WTC11 (cell line): ENCODE data around the gene NAA80. TPM values are rescaled to one million over a fixed set of nuclear protein-coding genes. Genes with fewer than 3 reads are reported as not detected.

ENCODE experiments used
- ATAC-seq: fragments of 200-7000 bp; cut with Tn5 transposase; 2 replicates; pipeline ENCODE4 v1.10.0; 2021; ENCODE audit warnings: mild to moderate bottlenecking, moderate library complexity
- CTCF ChIA-PET: fragments of 300-600 bp; sonication (Branson Sonifier 250); formaldehyde crosslinking; loops from one replicate; lab custom pipeline; 2021; ENCODE audit warnings: antibody characterized with exemption; lab: Charles Lee
- POLR2A ChIA-PET: fragments of 350-600 bp; sonication (Branson Sonifier 250); formaldehyde crosslinking; loops from one replicate; lab custom pipeline; 2021; ENCODE audit warnings: antibody characterized with exemption; lab: Charles Lee
- DNase-seq: peaks from one replicate; pipeline ENCODE4 v3.0.0; 2021; ENCODE audit warnings: low spot score
- H3K27ac Mint-ChIP-seq: 2 replicates; pipeline ENCODE4 v1.8.0; 2021; ENCODE audit warnings: mixed read lengths
- H3K27me3 Mint-ChIP-seq: 2 replicates; pipeline ENCODE4 v1.8.0; 2021; ENCODE audit warnings: low read depth, mild to moderate bottlenecking, moderate library complexity, mixed read lengths
- H3K36me3 Mint-ChIP-seq: 2 replicates; pipeline ENCODE4 v1.8.0; 2021; ENCODE audit warnings: mixed read lengths
- H3K4me1 Mint-ChIP-seq: 2 replicates; pipeline ENCODE4 v1.8.0; 2022; ENCODE audit warnings: mixed read lengths
- H3K4me3 Mint-ChIP-seq: 2 replicates; pipeline ENCODE4 v1.8.0; 2021; ENCODE audit warnings: mild to moderate bottlenecking, moderate library complexity, mixed read lengths
- H3K9me3 Mint-ChIP-seq: 2 replicates; pipeline ENCODE4 v1.8.0; 2021; ENCODE audit warnings: mixed read lengths
- AFF4 ChIP-seq: sonication (generic); formaldehyde crosslinking; IDR thresholded peaks from 2 replicates; pipeline ENCODE4 v1.8.1; 2023; ENCODE audit warnings: mild to moderate bottlenecking, missing genetic modification reagents, borderline replicate concordance
- ATF2 ChIP-seq: sonication (generic); formaldehyde crosslinking; IDR thresholded peaks from 2 replicates; pipeline ENCODE4 v1.8.1; 2022; ENCODE audit warnings: low read depth, missing genetic modification reagents, borderline replicate concordance
- CBFB ChIP-seq: sonication (generic); formaldehyde crosslinking; IDR thresholded peaks from 2 replicates; pipeline ENCODE4 v1.8.1; 2022; ENCODE audit warnings: mild to moderate bottlenecking, low read depth, missing genetic modification reagents
- ELF4 ChIP-seq: sonication (generic); formaldehyde crosslinking; IDR thresholded peaks from 2 replicates; pipeline ENCODE4 v1.8.1; 2022; ENCODE audit warnings: low read depth, mild to moderate bottlenecking, moderate library complexity, missing genetic modification reagents
- ETV6 ChIP-seq: sonication (generic); formaldehyde crosslinking; IDR thresholded peaks from 2 replicates; pipeline ENCODE4 v1.8.1; 2022; ENCODE audit warnings: mild to moderate bottlenecking, missing genetic modification reagents
- FOXP1 ChIP-seq: sonication (generic); formaldehyde crosslinking; IDR thresholded peaks from 2 replicates; pipeline ENCODE4 v1.8.0; 2022; ENCODE audit warnings: missing genetic modification reagents, mild to moderate bottlenecking, moderate library complexity, borderline replicate concordance
- HMGA2 ChIP-seq: fragments of 250-450 bp; sonication (Bioruptor Pico); IDR thresholded peaks from 2 replicates; pipeline ENCODE4 v1.4.0; 2021; ENCODE audit warnings: mild to moderate bottlenecking, moderate library complexity
- JAZF1 ChIP-seq: fragments of 250-450 bp; sonication (Bioruptor Pico); IDR thresholded peaks from 2 replicates; pipeline ENCODE4 v1.9.0; 2021; ENCODE audit warnings: moderate library complexity, mild to moderate bottlenecking, inconsistent platforms
- MAX ChIP-seq: sonication (generic); formaldehyde crosslinking; IDR thresholded peaks from 2 replicates; pipeline ENCODE4 v1.8.0; 2022; ENCODE audit warnings: mild to moderate bottlenecking, missing genetic modification reagents
- NR3C1 ChIP-seq: sonication (generic); formaldehyde crosslinking; conservative IDR thresholded peaks from 2 replicates; pipeline ENCODE4 v1.8.1; 2023; ENCODE audit warnings: low read depth, mild to moderate bottlenecking, missing genetic modification reagents
- SMAD4 ChIP-seq: sonication (generic); formaldehyde crosslinking; IDR thresholded peaks from 2 replicates; pipeline ENCODE4 v1.8.0; 2022; ENCODE audit warnings: mild to moderate bottlenecking, missing genetic modification reagents
- SOX15 ChIP-seq: fragments of 250-450 bp; sonication (Bioruptor Pico); IDR thresholded peaks from 2 replicates; pipeline ENCODE4 v1.9.0; 2021; ENCODE audit warnings: mild to moderate bottlenecking
- SP1 ChIP-seq: sonication (generic); formaldehyde crosslinking; conservative IDR thresholded peaks from 2 replicates; pipeline ENCODE4 v1.8.1; 2022; ENCODE audit warnings: missing genetic modification reagents
- TEAD4 ChIP-seq: sonication (generic); formaldehyde crosslinking; IDR thresholded peaks from 2 replicates; pipeline ENCODE4 v1.8.0; 2022; ENCODE audit warnings: mild to moderate bottlenecking, missing genetic modification reagents
- ZBTB21 ChIP-seq: sonication (generic); formaldehyde crosslinking; IDR thresholded peaks from 2 replicates; pipeline ENCODE4 v1.8.1; 2023; ENCODE audit warnings: mild to moderate bottlenecking, missing genetic modification reagents, borderline replicate concordance
- ZMAT4 ChIP-seq: fragments of 250-450 bp; sonication (Bioruptor Pico); IDR thresholded peaks from 2 replicates; pipeline ENCODE4 v1.9.0; 2021; ENCODE audit warnings: mild to moderate bottlenecking
- ZNF317 ChIP-seq: sonication (generic); formaldehyde crosslinking; IDR thresholded peaks from 2 replicates; pipeline ENCODE4 v1.8.1; 2023; ENCODE audit warnings: low read depth, mild to moderate bottlenecking, moderate library complexity, missing genetic modification reagents, borderline replicate concordance
- ZNF423 ChIP-seq: fragments of 250-450 bp; sonication (Bioruptor Pico); IDR thresholded peaks from 2 replicates; pipeline ENCODE4 v2.1.2; 2022; ENCODE audit warnings: mild to moderate bottlenecking, moderate library complexity
- total RNA-seq: library from RNA; stranded (reverse); gene quantifications from 3 replicates; pipeline ENCODE4 v1.2.3, GENCODE V29; 2021
- TF ChIP-seq, protein P1 (sequence below): sonication (generic); formaldehyde crosslinking; IDR thresholded peaks from 2 replicates; pipeline ENCODE4 v1.8.1; 2022; ENCODE audit warnings: mild to moderate bottlenecking, missing genetic modification reagents, moderate library complexity, borderline replicate concordance
- TF ChIP-seq, protein P2 (sequence below): sonication (generic); formaldehyde crosslinking; IDR thresholded peaks from 2 replicates; pipeline ENCODE4 v1.8.0; 2023; ENCODE audit warnings: mild to moderate bottlenecking, missing genetic modification reagents
- TF ChIP-seq, protein P3 (sequence below): fragments of 250-450 bp; sonication (Bioruptor Pico); IDR thresholded peaks from 2 replicates; pipeline ENCODE4 v1.8.0; 2021; ENCODE audit warnings: mild to moderate bottlenecking

The NAA80 gene
- total RNA-seq, 1 experiment from 2014 or later, result 17.3 TPM

DNA sequence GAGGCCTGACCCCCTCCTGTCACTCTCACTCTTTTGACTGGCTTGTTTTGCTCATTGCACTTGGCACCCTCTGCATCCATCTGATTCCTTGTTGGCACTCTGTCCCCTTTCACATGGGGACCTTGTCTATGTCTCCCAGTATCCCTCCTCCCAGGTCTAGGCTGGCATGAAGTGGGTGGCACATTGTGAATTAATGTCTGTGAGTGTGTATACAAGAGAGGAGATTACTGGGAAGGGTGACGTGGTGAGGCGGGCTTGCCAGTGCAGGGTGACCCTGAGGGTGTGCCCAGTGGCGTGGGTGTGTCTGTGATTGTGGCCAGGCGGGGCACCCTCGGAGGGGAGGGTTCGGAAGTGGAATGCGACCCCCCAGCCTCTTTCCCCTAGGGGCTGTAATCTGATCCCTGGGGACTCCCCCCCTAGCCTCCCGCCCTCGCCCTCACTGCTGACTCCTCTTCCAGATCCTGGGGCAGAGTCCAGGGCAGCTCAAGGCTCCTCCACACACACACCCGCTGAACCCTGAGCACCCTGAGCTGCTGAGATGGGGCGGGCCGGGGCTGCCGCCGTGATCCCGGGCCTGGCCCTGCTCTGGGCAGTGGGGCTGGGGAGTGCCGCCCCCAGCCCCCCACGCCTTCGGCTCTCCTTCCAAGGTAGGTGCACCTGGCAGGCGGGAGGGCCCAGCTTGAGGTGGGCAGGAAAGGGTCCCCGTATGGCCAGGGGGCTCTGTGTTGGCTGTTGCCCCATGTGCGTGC lies 30.3 kb downstream of the NAA80 start, which contains the start of gene SEMA3B:
Gene SEMA3B, plus strand, starts transcription at position 445 of the 749 bp plus-strand sequence. Its CDS starts 94 bp downstream, at position 539.
- TF ChIP-seq, protein P1, sequence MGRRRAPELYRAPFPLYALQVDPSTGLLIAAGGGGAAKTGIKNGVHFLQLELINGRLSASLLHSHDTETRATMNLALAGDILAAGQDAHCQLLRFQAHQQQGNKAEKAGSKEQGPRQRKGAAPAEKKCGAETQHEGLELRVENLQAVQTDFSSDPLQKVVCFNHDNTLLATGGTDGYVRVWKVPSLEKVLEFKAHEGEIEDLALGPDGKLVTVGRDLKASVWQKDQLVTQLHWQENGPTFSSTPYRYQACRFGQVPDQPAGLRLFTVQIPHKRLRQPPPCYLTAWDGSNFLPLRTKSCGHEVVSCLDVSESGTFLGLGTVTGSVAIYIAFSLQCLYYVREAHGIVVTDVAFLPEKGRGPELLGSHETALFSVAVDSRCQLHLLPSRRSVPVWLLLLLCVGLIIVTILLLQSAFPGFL, result no peak
- TF ChIP-seq ELF4, result no peak
- TF ChIP-seq TEAD4 (CRISPR knock-in tag), result no peak
- TF ChIP-seq ZNF317 (CRISPR knock-in tag), result no peak
- TF ChIP-seq, protein P2, sequence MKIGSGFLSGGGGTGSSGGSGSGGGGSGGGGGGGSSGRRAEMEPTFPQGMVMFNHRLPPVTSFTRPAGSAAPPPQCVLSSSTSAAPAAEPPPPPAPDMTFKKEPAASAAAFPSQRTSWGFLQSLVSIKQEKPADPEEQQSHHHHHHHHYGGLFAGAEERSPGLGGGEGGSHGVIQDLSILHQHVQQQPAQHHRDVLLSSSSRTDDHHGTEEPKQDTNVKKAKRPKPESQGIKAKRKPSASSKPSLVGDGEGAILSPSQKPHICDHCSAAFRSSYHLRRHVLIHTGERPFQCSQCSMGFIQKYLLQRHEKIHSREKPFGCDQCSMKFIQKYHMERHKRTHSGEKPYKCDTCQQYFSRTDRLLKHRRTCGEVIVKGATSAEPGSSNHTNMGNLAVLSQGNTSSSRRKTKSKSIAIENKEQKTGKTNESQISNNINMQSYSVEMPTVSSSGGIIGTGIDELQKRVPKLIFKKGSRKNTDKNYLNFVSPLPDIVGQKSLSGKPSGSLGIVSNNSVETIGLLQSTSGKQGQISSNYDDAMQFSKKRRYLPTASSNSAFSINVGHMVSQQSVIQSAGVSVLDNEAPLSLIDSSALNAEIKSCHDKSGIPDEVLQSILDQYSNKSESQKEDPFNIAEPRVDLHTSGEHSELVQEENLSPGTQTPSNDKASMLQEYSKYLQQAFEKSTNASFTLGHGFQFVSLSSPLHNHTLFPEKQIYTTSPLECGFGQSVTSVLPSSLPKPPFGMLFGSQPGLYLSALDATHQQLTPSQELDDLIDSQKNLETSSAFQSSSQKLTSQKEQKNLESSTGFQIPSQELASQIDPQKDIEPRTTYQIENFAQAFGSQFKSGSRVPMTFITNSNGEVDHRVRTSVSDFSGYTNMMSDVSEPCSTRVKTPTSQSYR (CRISPR knock-in tag), result no peak
- no peak for TF ChIP-seq MAX (CRISPR knock-in tag)
- 0 out of 2 replicates have a peak, but pooled peaks have one; percentile 28 for TF ChIP-seq FOXP1
- TF ChIP-seq HMGA2 (CRISPR knock-in tag), result no peak
- TF ChIP-seq, protein P3, sequence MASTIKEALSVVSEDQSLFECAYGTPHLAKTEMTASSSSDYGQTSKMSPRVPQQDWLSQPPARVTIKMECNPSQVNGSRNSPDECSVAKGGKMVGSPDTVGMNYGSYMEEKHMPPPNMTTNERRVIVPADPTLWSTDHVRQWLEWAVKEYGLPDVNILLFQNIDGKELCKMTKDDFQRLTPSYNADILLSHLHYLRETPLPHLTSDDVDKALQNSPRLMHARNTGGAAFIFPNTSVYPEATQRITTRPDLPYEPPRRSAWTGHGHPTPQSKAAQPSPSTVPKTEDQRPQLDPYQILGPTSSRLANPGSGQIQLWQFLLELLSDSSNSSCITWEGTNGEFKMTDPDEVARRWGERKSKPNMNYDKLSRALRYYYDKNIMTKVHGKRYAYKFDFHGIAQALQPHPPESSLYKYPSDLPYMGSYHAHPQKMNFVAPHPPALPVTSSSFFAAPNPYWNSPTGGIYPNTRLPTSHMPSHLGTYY (CRISPR knock-in tag), result no peak
- peaks cover 11% of the 10 kb centered on the region for H3K27me3 Mint-ChIP-seq
- no peak within 1 kb of the TSS for H3K4me3 Mint-ChIP-seq
- no peak for ATAC-seq
- peaks cover 49% of the 10 kb centered on the region for H3K4me1 Mint-ChIP-seq
- H3K36me3 Mint-ChIP-seq, result no peaks in the 10 kb centered on the region
- no peak for DNase-seq
- ChIA-PET POLR2A (interaction anchor here (1.0 to 1.5 kb wide), 3 partner anchors 9 to 74 kb away, joined by 4 to 5 read pairs (median 4); no protein-coding TSS in a partner anchor), CTCF (interaction anchor here (0.5 to 12.5 kb wide), 7 partner anchors 9 to 75 kb away, joined by 3 to 145 read pairs (median 4); partner anchors contain the start of gene GNAT1)
- no peaks in the 10 kb centered on the region for H3K9me3 Mint-ChIP-seq
- H3K27ac Mint-ChIP-seq, result no peak within 1 kb of the TSS

DNA sequence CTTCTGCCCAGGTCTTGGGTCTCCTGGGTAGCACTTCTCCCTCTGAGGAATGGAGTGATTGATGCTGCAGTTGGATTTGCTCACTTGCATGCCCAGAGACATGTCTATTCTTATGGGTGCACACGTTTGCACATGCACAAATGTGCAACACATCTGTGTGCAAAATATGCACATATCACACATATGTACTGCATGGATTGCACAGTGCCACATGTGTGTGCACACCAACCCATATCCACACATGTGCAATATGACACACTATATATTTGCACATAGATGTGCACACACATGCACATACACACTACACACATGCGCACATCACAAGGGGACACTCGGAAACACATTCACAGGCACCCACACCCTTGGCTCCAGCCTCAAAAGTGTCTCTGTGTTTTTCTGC lies 30.9 kb downstream of the NAA80 start:
- H3K27me3 Mint-ChIP-seq, result peaks cover 5% of the 10 kb centered on the region
- ChIA-PET POLR2A (interaction anchor here (1.3 kb wide), 1 partner anchor 22 kb away, joined by 4 read pairs; no protein-coding TSS in a partner anchor), CTCF (interaction anchor here (0.5 to 12.5 kb wide), 10 partner anchors 12 to 103 kb away, joined by 3 to 145 read pairs (median 4); partner anchors contain the start of genes GNAT1 and HYAL2)
- peaks cover 54% of the 10 kb centered on the region for H3K4me1 Mint-ChIP-seq
- H3K36me3 Mint-ChIP-seq, result no peaks in the 10 kb centered on the region
- no peaks in the 10 kb centered on the region for H3K9me3 Mint-ChIP-seq
- ATAC-seq (no peak), DNase-seq (no peak)
- H3K27ac Mint-ChIP-seq, result no peak overlapping the region
- H3K4me3 Mint-ChIP-seq, result no peak overlapping the region
- no peak for TF ChIP-seq SP1 (CRISPR knock-in tag)
- TF ChIP-seq ATF2 (CRISPR knock-in tag), result no peak
- TF ChIP-seq ZMAT4 (CRISPR knock-in tag), result no peak
- no peak for TF ChIP-seq JAZF1 (CRISPR knock-in tag)
- no peak for TF ChIP-seq SOX15
- TF ChIP-seq AFF4, result no peak
- no peak for TF ChIP-seq ZNF423 (CRISPR knock-in tag)
- TF ChIP-seq NR3C1 (CRISPR knock-in tag), result no peak
- no peak for TF ChIP-seq ETV6 (CRISPR knock-in tag)
- TF ChIP-seq SMAD4 (CRISPR knock-in tag), result no peak
- no peak for TF ChIP-seq ZBTB21 (CRISPR knock-in tag)
- no peak for TF ChIP-seq CBFB (CRISPR knock-in tag)
